ENCODE measurements around the gene SLC25A30. TPM values are rescaled to one million over a fixed set of nuclear protein-coding genes. Genes with fewer than 3 reads are reported as not detected.

The SLC25A30 gene
- total RNA-seq, 4 donors from 2014 or later = 1.7 to 6.7 (median 5.8) TPM

Other genes starting within 250 kb of the SLC25A30 start
- gene KCTD4, start 217.3 kb downstream of the SLC25A30 start, total RNA-seq = not detected
- 1,000 to 10,000 TPM; 2,183 to 3,899 (median 2,784) TPM for gene TPT1, start 77.2 kb downstream of the SLC25A30 start, total RNA-seq
- 10 to 100 TPM; 16.5 to 26.3 (median 21.5) TPM for gene COG3, start 46.6 kb upstream of the SLC25A30 start, total RNA-seq
- gene ERICH6B, start 197.4 kb upstream of the SLC25A30 start, total RNA-seq = not detected